GM19438 (cell line): ENCODE results near the gene PPDPF.
"Not testable (repeated sequence)": the region's sequence is repeated elsewhere in the genome, so short reads cannot be mapped to it uniquely, and the experiment has no call there.

ENCODE experiments used
- ATAC-seq: cut with Tn5 transposase; IDR thresholded peaks from one replicate; pipeline ENCODE4 v1.9.1; 2021; ENCODE audit warnings: low read depth; ENCODE audit not compliant: unreplicated experiment

Gene PPDPF

GRCh38 chr20:63520504-63520933, at the start of gene PPDPF:
Gene PPDPF, plus strand, starts transcription at chr20:63520765. Its CDS starts 544 bp downstream, at chr20:63521309.
- peak; percentile 50 for ATAC-seq

- no peak for ATAC-seq
These were observed 49.4 kb upstream of the PPDPF start for GRCh38 chr20:63471002-63471716.

GRCh38 chr20:63471717-63471980, 48.9 kb upstream of the PPDPF start:
- no peak for ATAC-seq

GRCh38 chr20:63471981-63472831, 48.4 kb upstream of the PPDPF start, which contains the start of gene KCNQ2:
Gene KCNQ2, minus strand, starts transcription at chr20:63472655. Its CDS starts 192 bp downstream, at chr20:63472463.
- no peak for ATAC-seq

GRCh38 chr20:63472862-63473390, 47.6 kb upstream of the PPDPF start:
- no peak for ATAC-seq

GRCh38 chr20:63473555-63474449, 46.8 kb upstream of the PPDPF start:
- ATAC-seq = no peak

- ATAC-seq = no peak
These were observed 45.4 kb upstream of the PPDPF start for GRCh38 chr20:63475209-63475608.

GRCh38 chr20:63477061-63477616, 43.4 kb upstream of the PPDPF start:
- ATAC-seq = no peak

GRCh38 chr20:63477944-63478343, 42.6 kb upstream of the PPDPF start:
- no peak for ATAC-seq

GRCh38 chr20:63478346-63479302, 41.9 kb upstream of the PPDPF start:
- no peak for ATAC-seq

GRCh38 chr20:63479695-63480419, 40.7 kb upstream of the PPDPF start:
- not testable (repeated sequence) for ATAC-seq

- no peak for ATAC-seq
These were observed 39.1 kb upstream of the PPDPF start for GRCh38 chr20:63481503-63481902.

- no peak for ATAC-seq
These were observed 38.5 kb upstream of the PPDPF start for GRCh38 chr20:63482021-63482587.

GRCh38 chr20:63483834-63484233, 36.7 kb upstream of the PPDPF start:
- no peak for ATAC-seq

GRCh38 chr20:63484236-63484635, 36.3 kb upstream of the PPDPF start:
- no peak for ATAC-seq

GRCh38 chr20:63484651-63485403, 35.7 kb upstream of the PPDPF start:
- no peak for ATAC-seq

- ATAC-seq = no peak
These were observed 34.2 kb upstream of the PPDPF start for GRCh38 chr20:63486300-63486855.
